Hippocampal formation (tissue), 2 donors: ENCODE data around the gene COX19.
A peak's percentile ranks its signal among the peaks of the same experiment; 100 is the strongest.

Experiments used
- DNase-seq, 2 donors: peaks; one replicate each; lab custom pipeline; 2025; lab: John Stamatoyannopoulos, UW

The COX19 gene

GRCh38 chr7:978049-978346 is 2.6 kb upstream of the COX19 start:
- no peak for DNase-seq

- DNase-seq: peak; percentile 60 to 91
These were observed 2.1 kb upstream of the COX19 start for GRCh38 chr7:977326-978048.

- DNase-seq: no peak
These were observed 1.6 kb upstream of the COX19 start for GRCh38 chr7:976901-977325.

- no peak for DNase-seq
These were observed 539 bp upstream of the COX19 start for GRCh38 chr7:975702-976473.

GRCh38 chr7:974172-974571 is 1.2 kb downstream of the COX19 start:
- no peak for DNase-seq

- no peak for DNase-seq
These were observed 2.0 kb downstream of the COX19 start for GRCh38 chr7:973312-973711.

GRCh38 chr7:972676-973309 is 2.6 kb downstream of the COX19 start:
- no peak for DNase-seq

- DNase-seq: no peak
These were observed 3.2 kb downstream of the COX19 start for GRCh38 chr7:972110-972509.

GRCh38 chr7:970744-971143 is 4.6 kb downstream of the COX19 start:
- DNase-seq: no peak

GRCh38 chr7:969403-969802 is 5.9 kb downstream of the COX19 start:
- DNase-seq: no peak

- no peak for DNase-seq
These were observed 6.9 kb downstream of the COX19 start for GRCh38 chr7:968205-969105.

GRCh38 chr7:967361-968082 is 7.8 kb downstream of the COX19 start:
- DNase-seq: no peak

GRCh38 chr7:966291-967069 is 8.9 kb downstream of the COX19 start:
- no peak for DNase-seq

GRCh38 chr7:964401-965231 is 10.7 kb downstream of the COX19 start:
- DNase-seq: peak; percentile 13 to 42

GRCh38 chr7:963236-964078 is 11.9 kb downstream of the COX19 start:
- DNase-seq: no peak

GRCh38 chr7:962401-963081 is 12.8 kb downstream of the COX19 start:
- no peak for DNase-seq

GRCh38 chr7:961546-962400 is 13.6 kb downstream of the COX19 start:
- DNase-seq: no peak
